Astrocyte of the hippocampus (primary cell): ENCODE results near the gene MTG1.
A peak's percentile ranks its signal among the peaks of the same experiment; 100 is the strongest.
"Not testable (repeated sequence)": the region's sequence is repeated elsewhere in the genome, so short reads cannot be mapped to it uniquely, and the experiment has no call there.

ENCODE experiments used
- DNase-seq: peaks from one replicate; pipeline ENCODE4 v3.0.0; 2011; ENCODE audit warnings: low read depth, low spot score

The MTG1 gene

GRCh38 chr10:133359554-133359971 lies 34.4 kb upstream of the MTG1 start:
- peak; percentile 30 for DNase-seq

GRCh38 chr10:133359972-133360610 lies 33.9 kb upstream of the MTG1 start:
- DNase-seq, result no peak

- DNase-seq, result no peak
These were observed 32.7 kb upstream of the MTG1 start for GRCh38 chr10:133361227-133361626.

GRCh38 chr10:133361773-133362441 lies 32.0 kb upstream of the MTG1 start:
- DNase-seq, result no peak

- no peak for DNase-seq
These were observed 31.1 kb upstream of the MTG1 start for GRCh38 chr10:133362846-133363245.

- no peak for DNase-seq
These were observed 29.1 kb upstream of the MTG1 start for GRCh38 chr10:133364645-133365431.

GRCh38 chr10:133365461-133366129 lies 28.4 kb upstream of the MTG1 start:
- no peak for DNase-seq

- DNase-seq, result no peak
These were observed 27.9 kb upstream of the MTG1 start for GRCh38 chr10:133366130-133366478.

GRCh38 chr10:133366751-133367150 lies 27.2 kb upstream of the MTG1 start:
- DNase-seq, result no peak

GRCh38 chr10:133367461-133367860 lies 26.5 kb upstream of the MTG1 start:
- DNase-seq, result not testable (repeated sequence)

- DNase-seq, result no peak
These were observed 25.8 kb upstream of the MTG1 start for GRCh38 chr10:133368153-133368552.

GRCh38 chr10:133370030-133370786 lies 23.7 kb upstream of the MTG1 start:
- no peak for DNase-seq

- DNase-seq, result no peak
These were observed 21.4 kb upstream of the MTG1 start for GRCh38 chr10:133372507-133372906.

GRCh38 chr10:133373174-133374090 lies 20.5 kb upstream of the MTG1 start, which contains the start of gene ECHS1:
Gene ECHS1 (minus strand): TSS chr10:133373354. CDS start chr10:133373333, 21 bp downstream.
- peak; percentile 98 for DNase-seq

- DNase-seq, result no peak
These were observed 18.4 kb upstream of the MTG1 start for GRCh38 chr10:133375357-133376115.

GRCh38 chr10:133376183-133376582 lies 17.8 kb upstream of the MTG1 start:
- not testable (repeated sequence) for DNase-seq

GRCh38 chr10:133377025-133377817 lies 16.7 kb upstream of the MTG1 start:
- DNase-seq, result no peak

GRCh38 chr10:133377818-133378250 lies 16.1 kb upstream of the MTG1 start:
- DNase-seq, result no peak
